HCT116 (cell line): ENCODE data around the gene TMEM240. TPM values are rescaled to one million over a fixed set of nuclear protein-coding genes. Genes with fewer than 3 reads are reported as not detected.
"Not testable (repeated sequence)": the region's sequence is repeated elsewhere in the genome, so short reads cannot be mapped to it uniquely, and the experiment has no call there.

ENCODE experiments used
- ATAC-seq: fragments of 200-7000 bp; cut with Tn5 transposase; 2 replicates; pipeline ENCODE4 v1.9.1; 2020; ENCODE audit warnings: mild to moderate bottlenecking, moderate library complexity
- BruUV-seq: library from RNA; stranded (reverse); fragments of 400-500 nt; replicated peaks from 2 replicates; lab custom pipeline; 2021; lab: Mats Ljungman, UMichigan
- CTCF ChIA-PET: fragments of 300-600 bp; sonication (Branson Sonifier 250); formaldehyde crosslinking; loops from one replicate; lab custom pipeline; 2021; ENCODE audit warnings: antibody characterized with exemption; lab: Charles Lee
- POLR2A ChIA-PET: fragments of 300-600, 350-600 bp; sonication (Branson Sonifier 250); formaldehyde crosslinking; loops from one replicate; lab custom pipeline; 2021; ENCODE audit warnings: antibody characterized with exemption; lab: Charles Lee
- RAD21 ChIA-PET, 2 experiments: fragments of 300-600 bp; sonication (Branson Sonifier 250); formaldehyde crosslinking; loops; one replicate each; lab custom pipeline; 2023; ENCODE audit warnings: low total read pairs in 2 of 2; ENCODE audit not compliant: uncharacterized antibody in 2 of 2, unreplicated experiment in 2 of 2, low non-redundant PET in 1 of 2; lab: Charles Lee
- DNase-seq: peaks from one replicate; pipeline ENCODE4 v3.0.0-alpha.2; 2010; ENCODE audit warnings: low read depth, low spot score
- H2AFZ ChIP-seq: fragments of 200-600 bp; shearing (Covaris generic), sonication (generic); 2 replicates; pipeline ENCODE4 v1.6.1; 2017; ENCODE audit warnings: low read depth, mixed run types, mixed read lengths, antibody characterized with exemption, low read length; ENCODE audit not compliant: poor library complexity, severe bottlenecking
- H3K27ac ChIP-seq: 2 replicates; pipeline ENCODE4 v1.5.1; 2012; ENCODE audit warnings: low read depth, low read length
- H3K27me3 ChIP-seq: fragments of 200-600 bp; sonication (generic); 2 replicates; pipeline ENCODE4 v1.6.1; 2016; ENCODE audit warnings: mixed run types, low read length, mixed read lengths; ENCODE audit not compliant: insufficient read depth
- H3K36me3 ChIP-seq, 2 experiments: fragments of 200-500 bp in 1 of 2; fragments of 200-600 bp in 1 of 2; sonication (Bioruptor generic) in 1 of 2; sonication (generic) in 1 of 2; 2 replicates each; pipeline versions ENCODE4 v1.5.1 to v1.6.1; 2014 to 2016; ENCODE audit warnings: low read length in 2 of 2, inconsistent platforms in 1 of 2, mixed read lengths in 1 of 2, mixed run types in 1 of 2; ENCODE audit not compliant: insufficient read depth in 2 of 2, control insufficient read depth in 1 of 2
- H3K4me1 ChIP-seq, 2 experiments: fragments of 200-600 bp in 1 of 2; sonication (generic) in 1 of 2; 2 replicates each; pipeline versions ENCODE4 v1.5.1 to v1.6.1; 2012 to 2017; ENCODE audit warnings: low read length in 2 of 2, inconsistent platforms in 1 of 2, mild to moderate bottlenecking in 1 of 2, mixed read lengths in 1 of 2, mixed run types in 1 of 2, moderate library complexity in 1 of 2; ENCODE audit not compliant: insufficient read depth in 2 of 2, control insufficient read depth in 1 of 2
- H3K4me2 ChIP-seq: fragments of 200-600 bp; sonication (generic); 2 replicates; pipeline ENCODE4 v1.6.1; 2017; ENCODE audit warnings: mixed run types, low read length, mixed read lengths
- H3K4me3 ChIP-seq, 2 experiments: fragments of 200-600 bp in 1 of 2; sonication (generic) in 1 of 2; replicated peaks in 1 of 2; 2 replicates each; pipeline ENCODE4 v1.5.1; 2011 to 2016; ENCODE audit warnings: low read length in 2 of 2, control low read depth in 1 of 2, low read depth in 1 of 2, mild to moderate bottlenecking in 1 of 2, mixed read lengths in 1 of 2, mixed run types in 1 of 2
- H3K79me2 ChIP-seq: fragments of 200-600 bp; sonication (generic); 2 replicates; pipeline ENCODE4 v1.6.1; 2017; ENCODE audit warnings: mild to moderate bottlenecking, mixed run types, low read length, moderate library complexity, mixed read lengths; ENCODE audit not compliant: insufficient read depth
- H3K9ac ChIP-seq: fragments of 200-600 bp; sonication (generic); 2 replicates; pipeline ENCODE4 v1.6.1; 2016; ENCODE audit warnings: low read length, mixed read lengths
- H3K9me2 ChIP-seq: fragments of 200-600 bp; sonication (generic), shearing (Covaris generic); 2 replicates; pipeline ENCODE4 v1.6.1; 2017; ENCODE audit warnings: mixed run types, mild to moderate bottlenecking, moderate library complexity; ENCODE audit not compliant: insufficient read depth
- H3K9me3 ChIP-seq, 2 experiments: fragments of 200-500 bp in 1 of 2; fragments of 200-600 bp in 1 of 2; sonication (Bioruptor generic) in 1 of 2; sonication (generic) in 1 of 2; 2 replicates each; pipeline ENCODE4 v1.6.1; 2014 to 2017; ENCODE audit warnings: low read length in 2 of 2, mixed read lengths in 2 of 2, inconsistent platforms in 1 of 2, low read depth in 1 of 2, mild to moderate bottlenecking in 1 of 2, mixed run types in 1 of 2, moderate library complexity in 1 of 2; ENCODE audit not compliant: control insufficient read depth in 1 of 2, insufficient read depth in 1 of 2
- H4K20me1 ChIP-seq: fragments of 200-600 bp; sonication (generic), shearing (Covaris generic); 2 replicates; pipeline ENCODE4 v1.6.1; 2017; ENCODE audit warnings: mixed run types, mild to moderate bottlenecking, moderate library complexity; ENCODE audit not compliant: insufficient read depth
- RAD21 ChIP-seq: IDR thresholded peaks from 2 replicates; pipeline ENCODE4 v1.6.1; 2012; ENCODE audit warnings: low read depth, mild to moderate bottlenecking
- intact Hi-C: fragments of 100-400 bp; cut with micrococcal nuclease; formaldehyde crosslinking; loops from 2 replicates; pipeline ENCODE4 v1.10.0; 2022
- total RNA-seq: library from RNA; stranded (reverse); gene quantifications from one replicate; pipeline ENCODE4 v1.2.1, GENCODE V29; 2021; ENCODE audit not compliant: unreplicated experiment
- TF ChIP-seq, protein P1 (sequence below), 3 experiments: fragments of 200-600 bp in 1 of 3; sonication (generic) in 1 of 3; IDR thresholded peaks in 2 of 3; conservative IDR thresholded peaks in 1 of 3; 2 replicates each; pipeline ENCODE4 v1.5.1; 2012 to 2017; ENCODE audit warnings: low read depth in 2 of 3, low read length in 2 of 3, antibody characterized with exemption in 1 of 3, borderline replicate concordance in 1 of 3, control low read depth in 1 of 3, mild to moderate bottlenecking in 1 of 3, mixed read lengths in 1 of 3, mixed run types in 1 of 3, moderate library complexity in 1 of 3; ENCODE audit not compliant: insufficient read depth in 1 of 3

The TMEM240 gene
- total RNA-seq, 1 experiment from 2014 or later: 2.3 TPM

DNA sequence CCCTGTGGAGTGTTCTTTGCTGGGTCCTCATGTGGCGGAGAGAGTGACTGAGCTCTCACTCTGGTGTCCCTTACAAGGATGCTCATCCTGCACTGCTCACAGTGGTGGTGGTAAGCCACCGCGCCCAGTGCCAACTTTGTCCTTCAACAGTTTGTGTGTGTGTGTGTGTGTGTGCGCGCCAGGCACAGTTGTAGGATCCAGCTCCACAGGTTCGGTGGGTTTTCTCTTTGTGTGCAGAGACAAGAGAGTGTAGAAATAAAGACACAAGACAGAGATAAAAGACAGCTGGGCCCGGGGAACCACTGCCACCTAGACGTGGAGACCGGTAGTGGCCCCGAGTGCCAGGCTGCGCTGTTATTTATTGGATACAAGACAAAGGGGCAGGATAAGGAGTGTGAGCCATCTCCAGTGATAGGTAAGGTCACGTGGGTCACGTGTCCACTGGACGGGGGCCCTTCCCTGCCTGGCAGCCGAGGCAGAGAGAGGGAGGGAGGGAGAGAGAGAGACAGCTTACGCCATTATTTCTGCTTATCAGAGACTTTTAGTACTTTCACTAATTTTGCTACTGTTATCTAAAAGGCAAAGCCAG lies 35.6 kb downstream of the TMEM240 start:
- peak; percentile 71 for TF ChIP-seq RAD21
- TF ChIP-seq, protein P1, sequence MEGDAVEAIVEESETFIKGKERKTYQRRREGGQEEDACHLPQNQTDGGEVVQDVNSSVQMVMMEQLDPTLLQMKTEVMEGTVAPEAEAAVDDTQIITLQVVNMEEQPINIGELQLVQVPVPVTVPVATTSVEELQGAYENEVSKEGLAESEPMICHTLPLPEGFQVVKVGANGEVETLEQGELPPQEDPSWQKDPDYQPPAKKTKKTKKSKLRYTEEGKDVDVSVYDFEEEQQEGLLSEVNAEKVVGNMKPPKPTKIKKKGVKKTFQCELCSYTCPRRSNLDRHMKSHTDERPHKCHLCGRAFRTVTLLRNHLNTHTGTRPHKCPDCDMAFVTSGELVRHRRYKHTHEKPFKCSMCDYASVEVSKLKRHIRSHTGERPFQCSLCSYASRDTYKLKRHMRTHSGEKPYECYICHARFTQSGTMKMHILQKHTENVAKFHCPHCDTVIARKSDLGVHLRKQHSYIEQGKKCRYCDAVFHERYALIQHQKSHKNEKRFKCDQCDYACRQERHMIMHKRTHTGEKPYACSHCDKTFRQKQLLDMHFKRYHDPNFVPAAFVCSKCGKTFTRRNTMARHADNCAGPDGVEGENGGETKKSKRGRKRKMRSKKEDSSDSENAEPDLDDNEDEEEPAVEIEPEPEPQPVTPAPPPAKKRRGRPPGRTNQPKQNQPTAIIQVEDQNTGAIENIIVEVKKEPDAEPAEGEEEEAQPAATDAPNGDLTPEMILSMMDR (IDR thresholded peaks at IDR 0.05 in 2 of 3, conservative IDR thresholded peaks at IDR 0.05 in 1 of 3; ENCODE audit: borderline replicate concordance in 1 of 3, insufficient read depth in 1 of 3, low read depth in 2 of 3, low read length in 2 of 3): peak; percentile 58 to 71 (median 65)
- H3K9ac ChIP-seq, H4K20me1 ChIP-seq, H3K4me3 ChIP-seq, H3K27me3 ChIP-seq, BruUV-seq, H3K36me3 ChIP-seq, H3K9me2 ChIP-seq, H3K79me2 ChIP-seq, H3K9me3 ChIP-seq, H2AFZ ChIP-seq: not testable (repeated sequence)
- intact Hi-C loops: loop anchor here (1.0 kb wide), 1 partner anchor 130 kb away; the partner anchor contains the start of gene AURKAIP1
- H3K4me1 ChIP-seq: peaks cover 8 to 19% of the 10 kb centered on the region in 2 experiments
- peak overlapping the region; percentile 51 for H3K4me2 ChIP-seq
- POLR2A ChIA-PET: interaction anchor here (1.2 kb wide), 1 partner anchor 106 kb away, joined by 3 read pairs; the partner anchor contains the start of gene CCNL2
- CTCF ChIA-PET: interaction anchor here (0.7 to 1.9 kb wide), 7 partner anchors 34 to 200 kb away, joined by 3 to 10 read pairs (median 3); partner anchors contain the start of genes AURKAIP1, CCNL2 and MRPL20
- RAD21 ChIA-PET: interaction anchor here in 1 of 2 experiments (0.6 kb wide), 1 partner anchor 124 kb away, joined by 3 read pairs; no protein-coding TSS in a partner anchor
- peak; percentile 81 for ATAC-seq
- H3K27ac ChIP-seq: peak overlapping the region; percentile 61
- peak; percentile 50 for DNase-seq

- DNase-seq, H3K9ac ChIP-seq, H3K4me2 ChIP-seq, CTCF ChIA-PET, H3K9me3 ChIP-seq, H3K4me3 ChIP-seq, H3K9me2 ChIP-seq, H3K4me1 ChIP-seq, H4K20me1 ChIP-seq, BruUV-seq, H2AFZ ChIP-seq, H3K27me3 ChIP-seq, POLR2A ChIA-PET, RAD21 ChIA-PET, intact Hi-C loops, H3K27ac ChIP-seq: not testable (repeated sequence)
- peak; percentile 2; the same call in 1 of the 2 replicates for ATAC-seq
- Histone ChIP-seq H3K79me2 (peaks cover 11% of the 10 kb centered on the region; the same call in 1 of the 2 replicates), H3K36me3 (peaks cover 5 to 35% of the 10 kb centered on the region in 2 experiments; a peak in 3 of 4 replicates)
Observed at GRCh38 chr1:1495461-1495975, 44.9 kb downstream of the TMEM240 start.

GRCh38 chr1:1494311-1494710 lies 46.1 kb downstream of the TMEM240 start:
- CTCF ChIA-PET, H3K27ac ChIP-seq, H3K4me3 ChIP-seq, H3K9ac ChIP-seq, H3K4me2 ChIP-seq, H2AFZ ChIP-seq, intact Hi-C loops, H4K20me1 ChIP-seq, BruUV-seq, H3K4me1 ChIP-seq, POLR2A ChIA-PET, H3K27me3 ChIP-seq, H3K9me3 ChIP-seq, DNase-seq, ATAC-seq, H3K9me2 ChIP-seq, RAD21 ChIA-PET: not testable (repeated sequence)
- peaks cover 11% of the 10 kb centered on the region; the same call in 1 of the 2 replicates for H3K79me2 ChIP-seq
- H3K36me3 ChIP-seq: peaks cover 9 to 47% of the 10 kb centered on the region in 2 experiments; a peak in 3 of 4 replicates
